ENCODE measurements around the gene ADGRV1. TPM values are rescaled to one million over a fixed set of nuclear protein-coding genes. Genes with fewer than 3 reads are reported as not detected.

ADGRV1 gene
- total RNA-seq, 1 experiment from 2014 or later = 0.45 TPM

DNA sequence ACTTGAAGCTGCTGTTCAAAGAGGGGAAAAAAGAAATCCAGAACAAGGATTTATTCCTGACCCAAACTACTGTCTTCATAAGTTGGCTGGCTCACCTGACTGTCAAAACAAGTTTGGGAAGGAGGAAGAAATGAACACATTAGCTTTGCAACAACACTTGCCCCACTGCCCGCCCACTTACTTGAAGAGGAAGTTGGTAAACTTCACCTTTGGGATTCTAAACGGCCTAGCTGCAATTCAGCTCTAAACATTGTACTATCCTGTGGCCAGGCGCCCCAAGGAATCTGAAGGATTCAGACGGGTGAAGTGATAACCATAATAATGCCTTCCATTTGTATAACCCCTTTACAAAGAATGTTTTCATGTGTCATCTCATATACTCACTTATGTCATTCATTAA, 625.1 kb downstream of the ADGRV1 start:
- DNase-seq (ENCODE audit: low read depth) = no peak

DNA sequence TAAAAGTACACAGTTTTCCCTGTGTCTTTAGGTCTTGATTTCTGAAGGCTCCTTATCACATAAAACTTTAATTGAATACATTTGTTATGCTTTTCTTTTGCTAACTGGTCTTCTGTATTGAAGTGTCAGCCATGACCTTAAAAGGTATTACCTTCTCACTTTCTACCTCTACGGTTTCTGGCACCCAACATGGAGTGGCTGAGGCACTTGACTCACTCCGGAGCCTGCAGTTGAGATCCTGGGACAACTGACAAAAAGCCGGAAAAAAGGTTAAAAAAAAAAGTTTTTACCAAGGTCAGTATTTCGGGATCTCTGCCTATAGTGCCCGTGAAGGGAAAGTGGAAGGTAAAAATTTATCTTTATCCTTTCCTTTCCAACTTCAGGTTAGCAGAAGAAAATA, 627.5 kb downstream of the ADGRV1 start:
- no peak for DNase-seq (ENCODE audit: low read depth)

DNA sequence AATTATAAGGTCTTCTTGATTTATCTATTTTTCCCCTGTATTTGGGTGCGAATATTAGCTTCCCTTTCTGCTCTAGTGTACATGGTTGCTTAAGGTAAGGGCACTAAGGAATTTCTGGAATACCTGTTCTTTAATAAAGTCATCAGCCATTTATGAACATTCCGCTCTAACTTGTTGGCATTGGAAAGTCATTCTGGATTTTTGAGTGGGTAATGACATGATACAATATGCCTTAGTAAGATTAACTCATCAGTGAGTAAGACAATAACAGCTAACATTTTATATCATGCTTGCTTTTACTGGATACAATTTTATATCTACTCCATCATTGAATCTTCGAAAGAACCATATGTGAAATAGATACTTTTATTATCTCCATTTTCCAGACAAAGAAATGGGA, 628.4 kb downstream of the ADGRV1 start:
- DNase-seq (ENCODE audit: low read depth) = no peak

GRCh38 chr5:91188755-91189154, 630.2 kb downstream of the ADGRV1 start:
- no peak for DNase-seq (ENCODE audit: low read depth)

DNA sequence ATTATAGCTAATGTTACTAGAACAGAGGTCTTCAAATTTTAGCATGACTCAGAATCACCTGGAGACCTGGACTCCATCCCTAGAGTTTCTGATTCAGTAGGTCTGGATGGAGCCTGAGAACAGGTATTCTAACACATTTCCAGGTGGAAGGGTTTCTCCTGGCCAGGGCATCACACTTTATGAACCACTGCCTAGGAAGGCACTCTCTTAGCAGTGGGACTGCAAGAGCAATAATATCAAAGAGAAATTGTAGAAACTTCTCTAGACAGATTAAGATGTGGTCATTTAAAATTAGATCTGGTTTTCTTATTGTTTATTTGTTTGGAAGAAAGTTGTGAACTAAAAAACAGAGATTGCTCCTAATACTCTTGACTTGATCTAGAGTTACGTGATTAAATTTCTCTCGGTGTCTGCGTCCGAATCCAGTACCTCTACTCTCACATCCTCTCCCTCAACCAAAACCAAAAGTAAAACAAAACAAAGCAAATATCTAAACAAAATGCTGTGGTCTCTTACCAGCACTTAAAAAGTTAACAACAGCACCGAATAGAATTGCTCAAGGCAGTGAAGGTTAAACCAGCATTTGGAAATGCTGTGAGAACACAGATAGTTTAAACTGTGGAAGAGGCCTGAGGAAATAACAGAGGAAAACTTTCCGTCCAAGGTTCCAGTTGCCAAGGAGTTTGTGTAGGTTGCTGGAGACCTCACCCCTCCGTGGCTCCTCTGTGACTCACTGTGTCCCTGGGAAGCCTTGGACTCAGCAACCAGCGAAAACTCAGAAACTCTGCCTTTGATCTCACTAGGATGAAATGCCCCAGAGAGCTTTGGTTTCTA, 631.1 kb downstream of the ADGRV1 start:
- peak; percentile 75 for DNase-seq (ENCODE audit: low read depth)

GRCh38 chr5:91190314-91190690, 631.7 kb downstream of the ADGRV1 start:
- no peak for DNase-seq (ENCODE audit: low read depth)

- no peak for DNase-seq (ENCODE audit: low read depth)
Measured at GRCh38 chr5:91194824-91195381, 636.3 kb downstream of the ADGRV1 start.

- no peak for DNase-seq (ENCODE audit: low read depth)
Measured at GRCh38 chr5:91200692-91201091, 642.1 kb downstream of the ADGRV1 start.

DNA sequence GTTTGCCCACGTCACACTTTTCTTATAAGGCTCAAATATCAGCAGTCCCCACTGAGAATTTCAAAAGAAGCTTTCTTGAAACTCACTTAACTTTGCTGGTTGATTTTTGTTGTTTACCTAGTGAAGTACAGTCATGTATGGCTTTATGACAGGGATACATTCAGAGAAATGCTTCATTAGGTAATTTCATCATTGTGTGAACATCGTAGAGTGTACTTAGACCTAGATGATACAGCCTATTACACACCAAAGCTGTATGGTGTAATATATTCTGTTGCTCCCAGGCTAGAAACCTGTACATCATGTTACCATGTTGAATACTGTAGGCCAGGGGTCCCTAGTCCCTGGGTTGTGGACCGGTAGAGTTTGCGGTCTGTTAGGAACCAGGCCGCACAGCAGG, 647.5 kb downstream of the ADGRV1 start:
- no peak for DNase-seq (ENCODE audit: low read depth)

DNA sequence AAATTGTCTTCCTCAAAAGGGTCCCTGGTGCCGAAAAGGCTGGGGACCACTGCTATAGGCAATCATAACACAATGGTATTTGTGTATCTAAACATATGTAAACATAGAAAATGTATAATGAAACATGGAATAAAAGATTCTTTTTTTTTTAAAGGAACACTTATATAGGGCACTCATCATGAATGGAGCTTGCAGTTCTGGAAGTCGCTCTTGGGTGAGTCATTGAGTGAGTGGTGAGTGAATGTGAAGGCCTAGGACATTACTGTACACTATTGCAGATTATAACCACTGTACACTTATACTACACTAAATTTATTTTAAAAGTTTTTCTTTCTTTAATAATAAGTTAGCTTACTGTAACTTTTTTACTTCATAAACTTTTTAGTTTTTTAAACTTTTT, 648.1 kb downstream of the ADGRV1 start:
- peak; percentile 78 for DNase-seq (ENCODE audit: low read depth)

DNA sequence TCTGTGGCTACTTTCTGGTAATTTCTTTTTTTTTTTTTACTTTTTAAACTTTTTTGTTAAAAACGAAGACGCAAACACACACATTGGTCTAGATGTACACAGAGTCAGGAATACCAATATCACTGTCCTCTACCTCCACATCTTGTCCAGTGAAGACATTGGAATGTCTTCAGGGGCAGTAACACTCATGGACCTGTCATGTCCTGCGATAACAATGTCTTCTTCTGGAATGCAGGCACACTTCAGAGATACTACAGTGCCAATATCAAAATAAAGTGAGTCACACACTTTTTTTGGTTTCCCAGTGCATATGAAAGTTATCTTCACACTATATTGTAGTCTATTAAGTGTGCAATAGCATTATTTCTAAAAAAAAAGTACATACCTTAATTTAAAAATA, 648.7 kb downstream of the ADGRV1 start:
- DNase-seq (ENCODE audit: low read depth) = peak; percentile 57

DNA sequence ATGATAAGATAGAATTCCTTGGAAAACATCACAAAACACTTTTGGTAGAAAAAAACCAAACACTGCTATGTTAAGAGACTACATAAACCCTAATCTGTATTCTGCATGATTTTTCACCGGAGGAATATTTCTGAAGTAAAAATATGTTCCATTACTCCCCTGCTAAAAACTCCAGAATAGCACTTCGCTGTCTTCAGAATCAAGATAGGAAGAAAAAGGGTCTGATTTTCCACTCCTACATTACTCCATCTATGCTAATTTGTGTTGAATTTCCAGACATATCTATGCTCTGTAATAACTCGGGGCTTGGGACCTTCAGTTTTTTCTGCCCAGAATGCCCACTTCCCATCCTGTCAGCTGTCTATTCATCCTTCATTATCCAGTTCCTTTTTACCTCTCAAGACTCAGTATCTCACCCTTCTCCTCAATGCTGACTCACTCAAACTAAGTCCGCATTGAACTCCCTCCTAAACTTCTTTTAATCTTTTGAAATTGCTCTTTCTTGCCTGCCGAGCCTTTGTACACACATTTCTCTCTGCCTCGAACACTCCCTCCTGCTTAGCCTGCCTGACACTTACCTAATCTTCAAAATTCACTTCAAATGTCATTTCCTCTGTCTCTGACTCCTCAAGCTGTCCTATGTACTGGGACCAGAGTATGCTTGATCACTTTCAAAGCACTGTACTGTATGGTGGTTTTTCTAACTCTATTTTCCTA, 653.6 kb downstream of the ADGRV1 start:
- no peak for DNase-seq (ENCODE audit: low read depth)

DNA sequence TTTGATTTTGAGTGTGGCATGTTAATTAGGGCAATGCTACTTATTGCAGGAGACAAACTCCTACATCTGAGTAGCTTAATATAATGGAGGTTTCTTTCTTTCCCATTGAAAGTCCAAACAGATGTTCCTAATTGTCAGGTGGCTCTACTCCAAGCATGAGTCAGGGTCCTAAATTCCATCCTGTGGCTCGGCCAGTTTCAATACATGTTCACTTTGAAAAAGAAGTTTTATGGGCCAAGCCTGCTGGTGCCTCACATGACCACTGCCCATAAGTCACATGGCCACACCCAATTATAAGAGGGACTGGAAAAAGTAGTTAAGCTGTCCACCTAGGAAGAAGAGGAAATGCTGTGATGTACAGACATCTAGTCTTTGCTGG, 654.1 kb downstream of the ADGRV1 start:
- peak; percentile 72 for DNase-seq (ENCODE audit: low read depth)

Other genes with a start within 250 kb of the ADGRV1 start
- 24.6 and 29.8 TPM in 2 replicates for gene CETN3, start 149.0 kb upstream of the ADGRV1 start, total RNA-seq (2014; rRNA removed; shearing (Covaris generic))
- 4.9 and 7.2 TPM in 2 replicates for gene MBLAC2, start 84.0 kb upstream of the ADGRV1 start, total RNA-seq (2014; rRNA removed; shearing (Covaris generic))
- gene POLR3G, start 83.9 kb upstream of the ADGRV1 start, total RNA-seq (2014; rRNA removed; shearing (Covaris generic)) = 26.6 and 34.8 TPM in 2 replicates
- 5.7 and 12.1 TPM in 2 replicates for gene LYSMD3, start 29.2 kb upstream of the ADGRV1 start, total RNA-seq (2014; rRNA removed; shearing (Covaris generic))